Epithelial cell of proximal tubule (primary cell): Measurements from ENCODE around the gene SYPL2. TPM values are rescaled to one million over a fixed set of nuclear protein-coding genes. Genes with fewer than 3 reads are reported as not detected.

Source experiments
- DNase-seq: peaks from one replicate; pipeline ENCODE4 v3.0.0-alpha.2; 2011; ENCODE audit warnings: low read depth
- H3K4me3 ChIP-seq: 2 replicates; pipeline ENCODE4 v1.5.1; 2011; ENCODE audit warnings: low read depth, mild to moderate bottlenecking, low read length
- CTCF ChIP-seq: conservative IDR thresholded peaks from 2 replicates; pipeline ENCODE4 v1.5.1; 2012; ENCODE audit warnings: low read depth, mild to moderate bottlenecking, low read length
- total RNA-seq: library from RNA; depleted of rRNA; stranded (reverse); fragments of >200 nt; gene quantifications from 2 replicates; pipeline ENCODE4 v1.2.3, GENCODE V29; 2015

SYPL2 gene
- total RNA-seq, 1 donor from 2014 or later: 0.12 TPM

GRCh38 chr1:109501644-109502363 is 35.5 kb downstream of the SYPL2 start:
- no peak overlapping the region for H3K4me3 ChIP-seq
- TF ChIP-seq CTCF: no peak
- no peak for DNase-seq

GRCh38 chr1:109502364-109502851 is 36.1 kb downstream of the SYPL2 start:
- DNase-seq: no peak
- no peak overlapping the region for H3K4me3 ChIP-seq
- no peak for TF ChIP-seq CTCF

- no peak for TF ChIP-seq CTCF
- H3K4me3 ChIP-seq: no peak overlapping the region
- DNase-seq: no peak
Measured at GRCh38 chr1:109503935-109504334, 37.6 kb downstream of the SYPL2 start.

GRCh38 chr1:109504974-109505373 is 38.6 kb downstream of the SYPL2 start:
- no peak overlapping the region for H3K4me3 ChIP-seq
- TF ChIP-seq CTCF: no peak
- DNase-seq: no peak

GRCh38 chr1:109508001-109508872 is 41.9 kb downstream of the SYPL2 start:
- TF ChIP-seq CTCF: no peak
- H3K4me3 ChIP-seq: no peak overlapping the region
- DNase-seq: no peak

- peak overlapping the region; percentile 64 for H3K4me3 ChIP-seq
- TF ChIP-seq CTCF: no peak
- no peak for DNase-seq
Measured at GRCh38 chr1:109508873-109509175, 42.5 kb downstream of the SYPL2 start.
